Large intestine (tissue), 3 donors: Measurements from ENCODE around the gene NPIPA1. TPM values are rescaled to one million over a fixed set of nuclear protein-coding genes. Genes with fewer than 3 reads are reported as not detected.
"Not testable (repeated sequence)": the region's sequence is repeated elsewhere in the genome, so short reads cannot be mapped to it uniquely, and the experiment has no call there.

ENCODE experiments used
- DNase-seq, 2 donors: peaks; one replicate each; pipeline versions ENCODE4 v3.0.0 to v3.0.0-alpha.2; 2013
- H3K27ac ChIP-seq: one replicate; pipeline ENCODE4 v1.5.1; 2013; ENCODE audit warnings: low read length
- H3K27me3 ChIP-seq: 2 replicates; pipeline ENCODE4 v1.6.1; 2013; ENCODE audit warnings: low read length; ENCODE audit not compliant: control insufficient read depth, insufficient read depth
- H3K36me3 ChIP-seq: 2 replicates; pipeline ENCODE4 v1.6.1; 2013; ENCODE audit warnings: low read length; ENCODE audit not compliant: control insufficient read depth, insufficient read depth
- H3K4me1 ChIP-seq: one replicate; pipeline ENCODE4 v1.6.1; 2013; ENCODE audit warnings: low read length; ENCODE audit not compliant: control insufficient read depth, insufficient read depth
- H3K4me3 ChIP-seq: one replicate; pipeline ENCODE4 v1.5.1; 2013; ENCODE audit warnings: low read length
- H3K9me3 ChIP-seq: one replicate; pipeline ENCODE4 v1.6.1; 2013; ENCODE audit warnings: mild to moderate bottlenecking, low read depth, low read length, moderate library complexity; ENCODE audit not compliant: control insufficient read depth
- WGBS: methylation state at CpG from one replicate; pipeline ENCODE4 v1.1.5; 2013; ENCODE audit warnings: low lambda C conversion rate; ENCODE audit not compliant: insufficient coverage; 5-methylcytosine and 5-hydroxymethylcytosine counted together
- polyA plus RNA-seq: library from polyadenylated mRNA; unstranded; fragments of 120-200 nt; gene quantifications from one replicate; pipeline ENCODE4 v1.2.1, GENCODE V29; 2013

Gene NPIPA1
- polyA plus RNA-seq, 1 donor: 124 TPM

DNA sequence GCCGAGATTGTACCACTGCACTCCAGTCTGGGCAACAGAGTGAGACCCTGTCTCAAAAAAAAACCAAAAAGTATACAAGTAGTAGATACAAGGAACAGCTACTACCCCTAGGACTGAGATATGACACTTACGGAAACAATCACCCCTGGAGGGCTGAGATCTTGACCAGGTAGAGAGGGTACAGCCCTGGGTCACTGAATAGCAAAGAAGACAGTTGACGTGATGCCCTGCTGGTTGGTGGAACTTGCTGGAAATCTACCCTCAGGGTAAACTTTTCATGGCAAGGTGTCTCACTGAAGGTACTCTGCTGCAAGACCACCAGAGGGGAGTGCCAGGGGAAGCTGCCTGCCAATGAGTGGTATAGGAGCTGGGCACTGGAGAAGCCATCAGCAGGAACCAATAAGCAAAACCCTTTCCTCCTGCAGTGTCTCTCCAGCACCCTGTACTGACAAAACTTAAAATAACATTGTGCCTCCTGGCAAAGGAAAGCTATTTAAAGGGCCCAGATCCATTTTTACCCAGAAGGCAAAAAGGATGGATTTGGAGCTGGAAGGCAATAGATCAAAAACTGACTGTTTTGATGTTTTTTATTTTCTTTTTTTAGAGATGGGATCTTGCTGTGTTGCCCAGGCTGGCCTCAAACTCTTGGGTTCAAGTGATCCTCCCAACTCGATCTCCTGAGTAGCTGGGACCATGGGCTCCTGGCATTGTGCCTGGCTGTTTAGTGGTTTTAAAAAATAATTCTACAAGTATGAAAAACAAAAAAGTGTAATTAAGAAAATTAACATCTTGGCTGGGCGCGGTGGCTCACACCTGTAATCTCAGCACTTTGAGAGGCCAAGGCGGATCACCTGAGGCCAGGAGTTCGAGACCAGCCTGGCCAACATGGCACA lies 26.3 kb downstream of the NPIPA1 start:
- Histone ChIP-seq H3K27ac (no peak overlapping the region), H3K4me1 (no peaks in the 10 kb centered on the region), H3K4me3 (no peak overlapping the region), H3K9me3 (no peaks in the 10 kb centered on the region), H3K27me3 (no peaks in the 10 kb centered on the region), H3K36me3 (no peaks in the 10 kb centered on the region)
- no peak for DNase-seq
- WGBS: 90% methylated on average over 2 of the region's 8 CpGs

DNA sequence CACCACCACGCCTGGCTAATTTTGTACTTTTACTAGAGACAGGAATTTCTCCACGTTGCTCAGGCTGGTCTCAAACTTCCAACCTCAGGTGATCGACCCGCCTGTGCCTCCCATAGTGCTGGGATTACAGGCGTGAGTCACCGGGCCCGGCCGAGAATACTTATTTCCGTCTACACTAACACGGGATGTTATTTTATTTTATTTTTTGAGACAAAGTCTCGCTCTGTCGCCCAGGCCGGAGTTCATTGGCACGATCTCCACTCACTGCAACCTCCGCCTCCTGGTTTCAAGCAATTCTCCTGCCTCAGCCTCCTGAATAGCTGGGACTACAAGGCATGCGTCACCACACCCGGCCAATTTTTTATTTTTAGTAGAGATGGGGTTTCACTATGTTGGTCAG lies 28.1 kb downstream of the NPIPA1 start:
- 97% methylated on average over 6 of the region's 17 CpGs for WGBS
- no peaks in the 10 kb centered on the region for H3K36me3 ChIP-seq
- no peaks in the 10 kb centered on the region for H3K27me3 ChIP-seq
- no peak for DNase-seq
- no peaks in the 10 kb centered on the region for H3K4me1 ChIP-seq
- H3K27ac ChIP-seq: no peak overlapping the region
- no peaks in the 10 kb centered on the region for H3K9me3 ChIP-seq
- H3K4me3 ChIP-seq: no peak overlapping the region

DNA sequence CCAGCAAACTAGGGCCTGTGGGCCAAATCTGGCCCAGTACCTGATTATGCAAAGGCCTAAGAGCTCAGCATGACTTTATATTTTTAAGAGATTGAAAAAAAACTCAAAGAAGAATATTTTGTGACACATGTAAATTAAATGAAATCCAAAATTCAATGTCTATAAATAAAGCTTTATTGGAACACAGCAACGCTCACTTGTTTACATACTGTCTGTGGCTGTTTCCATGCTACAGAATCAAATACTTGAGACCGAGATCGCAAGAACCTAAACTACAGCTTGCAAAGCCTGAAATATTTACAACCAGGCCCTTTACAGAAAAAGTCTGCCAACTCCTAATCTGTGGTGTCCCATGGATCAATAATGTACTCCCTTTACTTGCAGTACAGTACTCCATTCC lies 32.6 kb downstream of the NPIPA1 start:
- not testable (repeated sequence) for H3K36me3 ChIP-seq, H3K27ac ChIP-seq, H3K4me1 ChIP-seq, H3K9me3 ChIP-seq, H3K4me3 ChIP-seq, DNase-seq, H3K27me3 ChIP-seq
- WGBS: no CpG with 5 or more reads among the region's 3 CpGs

DNA sequence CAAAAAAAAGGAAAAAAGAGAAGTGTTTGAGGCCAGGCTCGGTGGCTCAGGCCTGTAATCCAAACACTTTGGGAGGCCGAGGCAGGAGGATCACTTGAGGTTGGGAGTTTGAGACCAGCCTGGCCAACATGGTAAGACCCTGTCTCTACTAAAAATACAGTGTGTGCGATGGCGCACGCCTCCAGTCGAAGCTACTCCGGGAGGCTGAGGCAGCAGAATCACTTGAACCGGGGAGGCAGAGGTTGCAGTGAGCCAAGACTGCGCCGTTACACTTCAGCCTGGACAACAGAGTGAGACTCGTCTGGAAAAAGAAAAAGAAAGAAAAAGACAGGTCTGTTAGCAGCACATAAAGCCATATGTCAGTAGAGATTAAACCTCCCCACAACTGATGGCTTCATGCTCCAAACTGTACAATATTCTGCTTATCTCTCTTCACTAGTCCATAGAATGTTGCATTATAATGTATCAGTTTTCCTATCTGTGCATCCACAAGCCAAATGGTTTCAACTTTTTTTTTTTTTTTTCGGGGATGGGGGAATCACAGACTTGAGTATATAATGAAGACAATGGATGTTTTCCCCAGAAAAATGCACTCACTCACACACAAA lies 34.5 kb downstream of the NPIPA1 start:
- not testable (repeated sequence) for H3K27ac ChIP-seq, H3K27me3 ChIP-seq, H3K4me3 ChIP-seq, H3K36me3 ChIP-seq, DNase-seq, H3K9me3 ChIP-seq, H3K4me1 ChIP-seq
- WGBS: 92% methylated on average over 2 of the region's 12 CpGs

DNA sequence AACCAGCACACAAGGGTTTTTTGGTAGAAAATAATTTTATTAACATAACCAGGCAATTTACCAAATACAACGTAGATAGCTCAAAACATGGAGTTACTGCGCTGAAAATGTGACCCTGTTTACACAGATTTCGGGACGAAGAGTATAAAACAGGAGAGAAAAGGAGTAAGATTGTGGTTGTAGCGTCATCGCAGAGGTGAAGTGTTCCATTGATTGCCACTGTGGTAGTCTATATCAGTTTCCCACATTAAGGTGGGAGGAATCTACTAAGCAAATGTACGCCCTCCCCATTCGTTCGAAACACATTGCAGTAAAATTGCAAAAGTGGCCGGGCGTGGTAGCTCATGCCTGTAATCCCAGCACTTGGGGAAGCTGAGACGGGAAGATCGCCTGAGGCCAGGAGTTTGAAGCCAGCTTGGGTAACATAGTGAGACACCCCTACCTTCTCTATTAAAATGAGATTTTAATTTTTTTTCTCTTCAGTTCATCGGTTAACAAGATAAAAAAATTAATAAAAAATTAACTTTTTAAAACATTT lies 36.6 kb downstream of the NPIPA1 start:
- H3K27ac ChIP-seq, H3K9me3 ChIP-seq, H3K36me3 ChIP-seq, H3K27me3 ChIP-seq, DNase-seq: not testable (repeated sequence)
- WGBS: no CpG with 5 or more reads among the region's 14 CpGs
- Histone ChIP-seq H3K4me1 (peaks cover 11% of the 10 kb centered on the region), H3K4me3 (peak overlapping the region; percentile 69)

DNA sequence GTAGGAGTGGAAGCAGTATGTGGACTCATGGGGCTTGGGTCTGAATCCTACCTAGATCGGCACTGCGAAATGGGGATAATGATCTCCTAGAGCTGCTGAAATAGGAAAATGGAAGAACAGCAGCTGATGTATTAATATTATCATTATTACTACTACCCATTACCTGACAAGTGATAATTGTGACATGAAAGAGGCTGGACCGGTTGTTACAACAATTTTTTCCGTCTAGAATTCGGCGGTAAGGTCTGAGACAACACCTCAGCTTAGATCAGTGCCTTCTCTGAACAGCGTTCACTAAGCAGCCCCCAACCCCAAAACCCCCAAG lies 37.0 kb downstream of the NPIPA1 start:
- peak in 1 of 2 donors; percentile 63 for DNase-seq

DNA sequence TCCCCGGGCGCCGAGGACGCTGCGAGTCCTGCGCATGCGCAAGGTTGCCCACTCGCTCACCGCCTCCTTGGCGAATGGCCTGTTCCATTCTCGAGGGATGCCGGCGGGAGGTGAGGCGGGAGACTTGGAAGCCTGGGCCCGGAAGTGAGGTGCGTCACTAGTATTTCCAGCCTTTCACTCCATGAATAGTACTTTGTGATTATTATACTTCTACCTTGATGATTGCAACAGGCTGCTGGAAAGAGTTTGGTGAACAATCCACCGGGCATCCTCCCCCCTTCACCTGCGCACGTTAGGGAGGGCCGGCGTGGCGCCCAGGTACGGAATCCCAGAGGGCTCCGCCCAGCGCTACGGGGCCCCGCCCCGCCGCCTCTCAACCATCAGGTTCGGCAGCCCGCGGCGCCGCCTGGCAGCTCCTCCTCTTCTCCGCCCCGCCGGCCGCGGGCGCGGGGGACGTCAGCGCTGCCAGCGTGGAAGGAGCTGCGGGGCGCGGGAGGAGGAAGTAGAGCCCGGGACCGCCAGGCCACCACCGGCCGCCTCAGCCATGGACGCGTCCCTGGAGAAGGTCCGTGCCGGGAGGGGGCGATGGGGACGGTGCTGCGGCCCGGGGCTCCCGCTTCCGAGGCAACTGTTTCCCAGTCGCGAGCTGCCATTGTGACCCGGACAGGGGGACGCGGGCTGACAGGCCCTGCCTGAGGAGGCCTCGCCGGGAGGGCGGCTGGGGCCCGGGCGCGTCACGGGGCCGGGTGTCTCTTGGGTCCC lies 37.6 kb downstream of the NPIPA1 start, which contains the start of gene PDXDC1:
Gene PDXDC1, plus strand, starts transcription at position 371 of the 762 bp plus-strand sequence. Its CDS starts 174 bp downstream, at position 545.
- H3K9me3 ChIP-seq, H3K27me3 ChIP-seq, H3K36me3 ChIP-seq: not testable (repeated sequence)
- Histone ChIP-seq H3K27ac (peak within 1 kb of the TSS; percentile 96), H3K4me1 (peaks cover 16% of the 10 kb centered on the region), H3K4me3 (peak within 1 kb of the TSS; percentile 69)
- DNase-seq: peak; percentile 85 to 97
- WGBS: no CpG with 5 or more reads among the region's 74 CpGs

More for the DNA sequence above, 37.0 kb downstream of the NPIPA1 start:
- H3K4me3 ChIP-seq: peak overlapping the region; percentile 69
- H3K27me3 ChIP-seq, H3K36me3 ChIP-seq, H3K9me3 ChIP-seq: not testable (repeated sequence)
- no CpG with 5 or more reads among the region's 7 CpGs for WGBS
- H3K4me1 ChIP-seq: peaks cover 15% of the 10 kb centered on the region
- peak overlapping the region; percentile 96 for H3K27ac ChIP-seq

DNA sequence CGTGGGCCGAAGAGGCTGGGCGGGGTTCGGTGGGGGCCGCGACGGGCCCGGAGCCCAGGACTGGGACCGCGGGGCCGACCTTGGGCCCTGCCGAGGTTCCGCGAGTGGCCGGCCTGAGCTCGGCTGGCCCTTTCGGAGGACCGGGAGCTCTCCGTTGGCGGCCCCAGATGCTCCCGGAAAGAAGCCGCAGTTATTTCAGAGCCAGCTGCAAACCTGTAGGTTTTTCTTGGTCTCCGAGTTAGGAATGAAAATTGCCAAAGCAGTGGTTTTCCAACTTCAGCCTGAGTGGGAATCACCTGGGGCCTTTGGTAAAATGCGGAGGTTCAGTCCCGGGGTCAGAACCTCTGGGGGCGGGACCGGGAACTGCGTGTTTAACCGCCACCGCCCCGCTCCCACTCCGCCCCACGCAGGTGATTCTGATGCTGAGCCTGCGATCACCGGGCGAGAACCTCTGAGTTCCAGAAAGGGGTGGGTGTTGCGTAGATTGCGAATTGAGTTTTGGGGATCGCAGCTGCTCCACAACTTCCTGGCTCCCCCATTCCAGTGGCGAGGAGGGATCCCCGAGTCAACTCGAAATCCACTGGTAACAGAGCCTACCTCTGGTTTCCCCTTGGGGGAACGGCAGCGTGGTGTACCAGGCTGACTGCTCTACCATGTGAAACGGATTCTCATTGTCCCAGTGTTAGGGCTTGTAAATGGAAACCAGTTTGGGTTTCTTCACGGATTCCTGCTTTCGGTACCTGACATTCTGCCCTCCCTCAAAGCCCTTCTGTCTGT lies 38.4 kb downstream of the NPIPA1 start:
- H3K4me3 ChIP-seq: peak overlapping the region; percentile 69
- peak in 1 of 2 donors; percentile 53 for DNase-seq
- not testable (repeated sequence) for H3K36me3 ChIP-seq, H3K9me3 ChIP-seq, H3K27me3 ChIP-seq
- H3K27ac ChIP-seq: peak overlapping the region; percentile 96
- no CpG with 5 or more reads among the region's 47 CpGs for WGBS
- peaks cover 17% of the 10 kb centered on the region for H3K4me1 ChIP-seq

DNA sequence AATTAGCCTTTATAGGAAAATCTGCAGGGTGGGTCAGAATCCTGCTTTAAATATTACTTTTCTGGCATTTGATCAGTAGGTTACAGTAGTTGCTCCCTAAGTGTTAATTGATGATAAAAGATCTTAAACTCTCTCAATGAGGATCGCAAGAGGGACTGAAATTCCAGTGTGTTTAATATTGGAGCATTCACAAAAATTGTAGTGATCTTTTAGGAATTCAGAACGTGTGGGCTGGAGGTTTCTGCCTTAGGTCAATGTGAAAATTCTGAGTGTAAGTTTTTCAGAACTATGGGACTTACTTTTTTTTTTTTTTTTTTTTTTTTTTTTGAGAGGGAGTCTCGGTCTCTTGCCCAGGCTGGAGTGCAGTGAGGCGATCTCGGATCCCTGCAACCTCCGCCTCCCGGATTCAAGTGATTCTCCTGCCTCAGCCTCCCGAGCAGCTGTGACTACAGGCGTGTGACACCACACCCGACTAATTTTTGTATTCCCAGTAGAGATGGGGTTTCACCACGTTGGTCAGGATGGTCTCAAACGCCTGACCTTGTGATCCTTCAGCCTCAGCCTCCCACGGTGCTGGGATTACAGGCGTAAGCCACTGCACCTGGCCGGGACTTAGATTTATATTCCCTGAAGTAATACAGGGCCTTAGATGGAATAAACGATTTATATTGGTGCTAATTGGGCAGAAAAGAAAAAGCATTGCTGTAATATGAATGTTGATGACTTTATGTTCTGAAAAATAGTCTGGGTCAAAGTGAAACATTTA lies 39.9 kb downstream of the NPIPA1 start:
- 50% methylated on average over 1 of the region's 16 CpGs for WGBS

More for the DNA sequence above, 39.9 kb downstream of the NPIPA1 start:
- H3K27me3 ChIP-seq, H3K4me3 ChIP-seq, H3K9me3 ChIP-seq, H3K27ac ChIP-seq, DNase-seq, H3K36me3 ChIP-seq: not testable (repeated sequence)
- peaks cover 22% of the 10 kb centered on the region for H3K4me1 ChIP-seq
